ENCODE measurements around the gene DNM3.

DNA sequence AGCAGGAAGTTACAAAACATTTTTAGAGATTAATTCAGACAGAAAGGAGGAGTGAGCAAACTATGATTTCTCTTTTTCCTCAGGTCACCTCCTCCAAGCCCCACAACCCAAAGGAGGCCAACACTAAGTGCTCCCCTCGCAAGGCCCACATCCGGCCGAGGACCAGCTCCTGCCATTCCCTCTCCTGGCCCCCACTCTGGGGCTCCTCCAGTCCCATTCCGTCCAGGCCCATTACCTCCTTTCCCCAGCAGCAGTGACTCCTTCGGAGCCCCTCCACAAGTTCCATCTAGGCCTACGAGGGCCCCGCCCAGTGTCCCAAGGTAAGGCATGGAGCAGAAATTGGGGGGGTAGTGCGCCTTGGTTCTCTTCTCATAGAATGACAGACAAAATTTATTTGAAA, 547.2 kb downstream of the DNM3 start:
- TF ChIP-seq, protein P1, sequence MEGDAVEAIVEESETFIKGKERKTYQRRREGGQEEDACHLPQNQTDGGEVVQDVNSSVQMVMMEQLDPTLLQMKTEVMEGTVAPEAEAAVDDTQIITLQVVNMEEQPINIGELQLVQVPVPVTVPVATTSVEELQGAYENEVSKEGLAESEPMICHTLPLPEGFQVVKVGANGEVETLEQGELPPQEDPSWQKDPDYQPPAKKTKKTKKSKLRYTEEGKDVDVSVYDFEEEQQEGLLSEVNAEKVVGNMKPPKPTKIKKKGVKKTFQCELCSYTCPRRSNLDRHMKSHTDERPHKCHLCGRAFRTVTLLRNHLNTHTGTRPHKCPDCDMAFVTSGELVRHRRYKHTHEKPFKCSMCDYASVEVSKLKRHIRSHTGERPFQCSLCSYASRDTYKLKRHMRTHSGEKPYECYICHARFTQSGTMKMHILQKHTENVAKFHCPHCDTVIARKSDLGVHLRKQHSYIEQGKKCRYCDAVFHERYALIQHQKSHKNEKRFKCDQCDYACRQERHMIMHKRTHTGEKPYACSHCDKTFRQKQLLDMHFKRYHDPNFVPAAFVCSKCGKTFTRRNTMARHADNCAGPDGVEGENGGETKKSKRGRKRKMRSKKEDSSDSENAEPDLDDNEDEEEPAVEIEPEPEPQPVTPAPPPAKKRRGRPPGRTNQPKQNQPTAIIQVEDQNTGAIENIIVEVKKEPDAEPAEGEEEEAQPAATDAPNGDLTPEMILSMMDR (IDR thresholded peaks at IDR 0.05; ENCODE audit: insufficient read depth, low read length, poor library complexity, severe bottlenecking): no peak
- TF ChIP-seq EZH2phosphoT487 (conservative IDR thresholded peaks at IDR 0.05; ENCODE audit: low read length): no peak
